ENCODE results near the gene EARS2.
"Not testable (repeated sequence)": the region's sequence is repeated elsewhere in the genome, so short reads cannot be mapped to it uniquely, and the experiment has no call there.

The EARS2 gene

DNA sequence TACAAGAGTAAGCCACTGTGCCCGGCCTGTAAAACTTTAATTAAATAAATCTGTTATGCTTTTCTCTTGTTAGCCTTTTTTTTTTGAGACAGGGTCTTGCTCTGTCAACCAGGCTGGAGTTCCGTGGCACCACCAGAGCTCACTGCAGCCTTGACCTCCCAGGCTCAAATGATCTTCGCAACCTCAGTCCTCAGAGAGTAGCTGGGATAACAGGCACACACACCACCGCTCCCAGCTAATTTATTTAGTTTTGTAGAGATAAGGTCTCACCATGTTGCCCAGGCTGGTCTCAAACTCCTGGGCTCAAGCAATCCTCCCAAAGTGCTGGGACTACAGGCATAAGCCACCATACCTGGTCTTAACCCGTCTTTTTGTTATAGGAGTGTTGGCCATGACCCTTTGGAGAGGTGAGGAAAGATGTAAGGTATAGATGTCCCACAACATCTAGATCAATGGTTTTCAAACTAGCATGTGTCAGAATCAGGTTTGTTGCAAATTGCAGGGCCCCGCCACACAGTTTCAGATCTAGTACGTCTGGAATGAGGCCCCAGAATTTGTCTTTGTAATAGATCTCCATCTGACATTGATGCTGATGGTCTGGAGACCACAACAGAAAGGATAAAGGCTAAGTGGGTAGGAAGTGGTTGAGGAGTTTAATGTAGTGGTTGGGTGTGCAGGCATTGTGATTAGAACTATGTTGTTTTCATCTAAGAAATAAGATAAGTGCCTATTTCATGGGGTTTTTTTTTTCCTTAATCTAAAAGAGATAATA lies 42.6 kb downstream of the EARS2 start:
- Histone ChIP-seq H3K27ac (ENCODE audit: low read length) (no peak overlapping the region), H3K9me3 (ENCODE audit: control insufficient read depth, insufficient read depth, low read length) (no peaks in the 10 kb centered on the region), H3K36me3 (ENCODE audit: control insufficient read depth, insufficient read depth, low read length) (peaks cover 5% of the 10 kb centered on the region; the same call in 1 of the 2 replicates), H3K4me1 (ENCODE audit: control insufficient read depth, insufficient read depth, low read length) (no peaks in the 10 kb centered on the region), H3K4me3 (ENCODE audit: low read length) (no peak overlapping the region), H3K27me3 (ENCODE audit: control insufficient read depth, insufficient read depth, low read length) (no peaks in the 10 kb centered on the region)
- WGBS (ENCODE audit: insufficient coverage, insufficient read length): no CpG with 5 or more reads among the region's 7 CpGs
- no peak for DNase-seq (ENCODE audit: low read depth, low spot score)

- no peak overlapping the region for H3K4me3 ChIP-seq (ENCODE audit: low read length)
- no peaks in the 10 kb centered on the region for H3K36me3 ChIP-seq (ENCODE audit: control insufficient read depth, insufficient read depth, low read length)
- H3K27ac ChIP-seq (ENCODE audit: low read length): no peak overlapping the region
- no CpG with 5 or more reads among the region's 4 CpGs for WGBS (ENCODE audit: insufficient coverage, insufficient read length)
- no peaks in the 10 kb centered on the region for H3K9me3 ChIP-seq (ENCODE audit: control insufficient read depth, insufficient read depth, low read length)
- no peaks in the 10 kb centered on the region for H3K27me3 ChIP-seq (ENCODE audit: control insufficient read depth, insufficient read depth, low read length)
- DNase-seq (ENCODE audit: low read depth, low spot score): no peak
- 0 out of 2 replicates have a peak, but pooled peaks cover 3% of the 10 kb centered on the region for H3K4me1 ChIP-seq (ENCODE audit: control insufficient read depth, insufficient read depth, low read length)
Measured at GRCh38 chr16:23512168-23512695, 44.9 kb downstream of the EARS2 start.

DNA sequence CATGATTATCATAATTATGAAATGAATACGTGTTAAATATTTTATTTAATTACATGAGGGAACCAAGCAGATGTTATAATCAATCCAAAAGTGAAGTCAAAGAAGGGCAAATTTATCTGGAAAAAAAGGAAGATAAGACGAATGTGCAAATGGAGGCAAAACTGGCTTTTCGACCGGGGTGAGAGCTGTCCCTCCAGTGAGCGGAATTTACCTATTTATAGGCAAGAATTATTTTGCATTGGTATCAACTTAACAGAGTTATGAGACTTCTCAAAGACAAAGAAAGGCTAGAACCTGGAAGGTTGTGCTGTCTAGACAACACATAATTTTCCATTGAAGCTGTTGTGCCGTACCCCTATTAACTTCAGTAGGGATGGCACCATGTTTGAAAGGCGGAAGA lies 45.4 kb downstream of the EARS2 start:
- no peak overlapping the region for H3K4me3 ChIP-seq (ENCODE audit: low read length)
- 0 out of 2 replicates have a peak, but pooled peaks cover 3% of the 10 kb centered on the region for H3K4me1 ChIP-seq (ENCODE audit: control insufficient read depth, insufficient read depth, low read length)
- WGBS (ENCODE audit: insufficient coverage, insufficient read length): no CpG with 5 or more reads among the region's 7 CpGs
- no peaks in the 10 kb centered on the region for H3K36me3 ChIP-seq (ENCODE audit: control insufficient read depth, insufficient read depth, low read length)
- H3K27ac ChIP-seq (ENCODE audit: low read length): no peak overlapping the region
- no peak for DNase-seq (ENCODE audit: low read depth, low spot score)
- no peaks in the 10 kb centered on the region for H3K9me3 ChIP-seq (ENCODE audit: control insufficient read depth, insufficient read depth, low read length)
- no peaks in the 10 kb centered on the region for H3K27me3 ChIP-seq (ENCODE audit: control insufficient read depth, insufficient read depth, low read length)

- H3K36me3 ChIP-seq (ENCODE audit: control insufficient read depth, insufficient read depth, low read length); H3K27ac ChIP-seq (ENCODE audit: low read length); DNase-seq (ENCODE audit: low read depth, low spot score); H3K9me3 ChIP-seq (ENCODE audit: control insufficient read depth, insufficient read depth, low read length); H3K4me1 ChIP-seq (ENCODE audit: control insufficient read depth, insufficient read depth, low read length); H3K27me3 ChIP-seq (ENCODE audit: control insufficient read depth, insufficient read depth, low read length): not testable (repeated sequence)
- peak overlapping the region; percentile 74; the same call in 1 of the 2 replicates for H3K4me3 ChIP-seq (ENCODE audit: low read length)
- WGBS (ENCODE audit: insufficient coverage, insufficient read length): no CpG with 5 or more reads among the region's 10 CpGs
Measured at GRCh38 chr16:23510915-23511270, 46.3 kb downstream of the EARS2 start.

DNA sequence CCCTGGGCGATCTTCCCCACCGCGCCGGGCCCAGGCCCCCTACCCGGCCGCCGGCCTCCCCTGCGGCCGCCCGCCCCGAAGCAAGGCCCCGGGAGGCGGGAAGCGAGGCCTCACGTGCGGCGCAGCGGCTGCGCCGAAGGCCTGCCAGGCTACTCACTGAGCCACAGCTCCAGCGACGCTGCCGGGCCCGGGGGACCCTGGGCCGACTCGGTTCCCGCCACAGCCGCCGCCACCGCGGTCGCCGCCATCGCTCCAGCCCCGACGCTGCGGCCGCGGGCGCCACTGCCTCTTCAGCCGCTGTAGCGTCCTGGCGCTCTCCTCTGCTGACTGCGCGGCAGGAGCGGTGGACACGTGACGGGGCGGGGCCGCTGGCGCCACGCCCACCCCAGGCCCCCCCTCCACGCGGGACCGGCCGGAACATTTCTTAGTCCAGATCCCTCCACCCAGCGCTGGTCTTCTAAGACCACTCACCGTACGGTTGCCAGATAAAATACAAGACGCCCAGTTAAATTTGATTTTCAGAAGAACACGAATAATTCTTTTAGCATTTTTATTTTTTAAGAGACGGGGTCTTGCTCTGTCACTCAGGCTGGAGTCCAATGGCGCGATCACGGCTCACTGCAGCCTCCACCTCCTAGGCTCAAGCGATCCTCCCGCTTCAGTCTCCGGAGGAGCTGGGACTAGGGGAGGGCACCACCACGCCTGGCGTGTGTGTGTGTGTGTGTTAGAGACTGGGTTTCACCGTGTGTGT lies 46.8 kb downstream of the EARS2 start, which contains the start of gene GGA2:
GGA2 (minus strand) TSS at position 331 of the 751 bp plus-strand sequence; CDS start at position 248, 83 bp downstream.
- no CpG with 5 or more reads among the region's 71 CpGs for WGBS (ENCODE audit: insufficient coverage, insufficient read length)
- DNase-seq (ENCODE audit: low read depth, low spot score): peak; percentile 37
- no peaks in the 10 kb centered on the region for H3K27me3 ChIP-seq (ENCODE audit: control insufficient read depth, insufficient read depth, low read length)
- H3K4me3 ChIP-seq (ENCODE audit: low read length): peak within 1 kb of the TSS; percentile 74; the same call in 1 of the 2 replicates
- H3K27ac ChIP-seq (ENCODE audit: low read length): no peak within 1 kb of the TSS
- peaks cover 5% of the 10 kb centered on the region; the same call in 1 of the 2 replicates for H3K4me1 ChIP-seq (ENCODE audit: control insufficient read depth, insufficient read depth, low read length)
- no peaks in the 10 kb centered on the region for H3K9me3 ChIP-seq (ENCODE audit: control insufficient read depth, insufficient read depth, low read length)
- H3K36me3 ChIP-seq (ENCODE audit: control insufficient read depth, insufficient read depth, low read length): 0 out of 2 replicates have a peak, but pooled peaks cover 2% of the 10 kb centered on the region

GRCh38 chr16:23509782-23510163 lies 47.4 kb downstream of the EARS2 start:
- no peaks in the 10 kb centered on the region for H3K9me3 ChIP-seq (ENCODE audit: control insufficient read depth, insufficient read depth, low read length)
- no peak overlapping the region for H3K27ac ChIP-seq (ENCODE audit: low read length)
- H3K27me3 ChIP-seq (ENCODE audit: control insufficient read depth, insufficient read depth, low read length): no peaks in the 10 kb centered on the region
- no CpG with 5 or more reads among the region's 17 CpGs for WGBS (ENCODE audit: insufficient coverage, insufficient read length)
- no peak for DNase-seq (ENCODE audit: low read depth, low spot score)
- H3K4me3 ChIP-seq (ENCODE audit: low read length): peak overlapping the region; percentile 74; the same call in 1 of the 2 replicates
- H3K36me3 ChIP-seq (ENCODE audit: control insufficient read depth, insufficient read depth, low read length): 0 out of 2 replicates have a peak, but pooled peaks cover 2% of the 10 kb centered on the region
- peaks cover 7% of the 10 kb centered on the region for H3K4me1 ChIP-seq (ENCODE audit: control insufficient read depth, insufficient read depth, low read length)

DNA sequence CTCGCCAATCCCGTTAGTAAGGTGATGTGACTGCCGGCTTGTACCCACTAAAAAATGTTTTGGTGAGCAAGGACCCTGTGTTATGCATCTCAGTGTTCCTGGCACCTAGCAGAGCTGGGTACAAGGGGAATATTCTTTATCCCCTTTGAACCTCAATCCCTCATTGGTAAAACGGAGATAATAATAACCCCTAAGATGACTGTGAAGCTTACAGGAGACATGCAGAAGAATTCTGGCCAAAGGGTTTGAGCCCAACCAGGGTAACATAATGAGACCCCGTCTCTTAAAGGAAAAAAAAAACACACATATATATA lies 47.8 kb downstream of the EARS2 start:
- Histone ChIP-seq H3K27me3 (ENCODE audit: control insufficient read depth, insufficient read depth, low read length) (no peaks in the 10 kb centered on the region), H3K36me3 (ENCODE audit: control insufficient read depth, insufficient read depth, low read length) (0 out of 2 replicates have a peak, but pooled peaks cover 2% of the 10 kb centered on the region), H3K9me3 (ENCODE audit: control insufficient read depth, insufficient read depth, low read length) (no peaks in the 10 kb centered on the region), H3K4me3 (ENCODE audit: low read length) (peak overlapping the region; percentile 74; the same call in 1 of the 2 replicates), H3K27ac (ENCODE audit: low read length) (no peak overlapping the region), H3K4me1 (ENCODE audit: control insufficient read depth, insufficient read depth, low read length) (peaks cover 7% of the 10 kb centered on the region)
- no CpG with 5 or more reads among the region's 5 CpGs for WGBS (ENCODE audit: insufficient coverage, insufficient read length)
- DNase-seq (ENCODE audit: low read depth, low spot score): no peak

- H3K4me1 ChIP-seq (ENCODE audit: control insufficient read depth, insufficient read depth, low read length): peaks cover 7% of the 10 kb centered on the region
Measured at GRCh38 chr16:23508589-23509440, 48.3 kb downstream of the EARS2 start.

DNA sequence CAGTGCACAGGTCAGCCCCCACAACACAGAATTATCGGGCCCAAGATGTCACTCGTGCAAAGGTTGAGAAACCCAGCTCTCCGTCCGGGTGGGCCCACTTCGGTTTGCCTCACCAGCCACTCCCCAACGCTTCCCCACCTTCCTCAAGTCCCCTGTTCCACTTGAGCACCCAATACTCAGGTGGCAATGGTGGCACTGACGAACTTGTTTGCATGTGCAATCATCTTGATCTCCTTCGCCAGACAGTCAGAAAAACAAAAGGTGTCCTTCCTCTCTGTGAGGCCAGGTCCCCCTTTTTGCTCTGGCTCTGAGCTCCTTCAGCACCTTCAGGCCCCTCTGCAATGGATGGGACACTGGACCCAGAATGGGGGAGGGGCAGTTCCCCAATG lies 50.5 kb downstream of the EARS2 start:
- no peak overlapping the region for H3K27ac ChIP-seq (ENCODE audit: low read length)
- DNase-seq (ENCODE audit: low read depth, low spot score): no peak
- H3K27me3 ChIP-seq (ENCODE audit: control insufficient read depth, insufficient read depth, low read length): no peaks in the 10 kb centered on the region
- H3K36me3 ChIP-seq (ENCODE audit: control insufficient read depth, insufficient read depth, low read length): 0 out of 2 replicates have a peak, but pooled peaks cover 2% of the 10 kb centered on the region
- WGBS (ENCODE audit: insufficient coverage, insufficient read length): no CpG with 5 or more reads among the region's 8 CpGs
- no peaks in the 10 kb centered on the region for H3K9me3 ChIP-seq (ENCODE audit: control insufficient read depth, insufficient read depth, low read length)
- no peak overlapping the region for H3K4me3 ChIP-seq (ENCODE audit: low read length)
- H3K4me1 ChIP-seq (ENCODE audit: control insufficient read depth, insufficient read depth, low read length): peaks cover 7% of the 10 kb centered on the region

More at GRCh38 chr16:23508589-23509440, 48.3 kb downstream of the EARS2 start:
- Histone ChIP-seq H3K4me3 (ENCODE audit: low read length) (peak overlapping the region; percentile 74; the same call in 1 of the 2 replicates), H3K27ac (ENCODE audit: low read length) (no peak overlapping the region), H3K9me3 (ENCODE audit: control insufficient read depth, insufficient read depth, low read length) (no peaks in the 10 kb centered on the region), H3K27me3 (ENCODE audit: control insufficient read depth, insufficient read depth, low read length) (no peaks in the 10 kb centered on the region), H3K36me3 (ENCODE audit: control insufficient read depth, insufficient read depth, low read length) (0 out of 2 replicates have a peak, but pooled peaks cover 2% of the 10 kb centered on the region)
- DNase-seq (ENCODE audit: low read depth, low spot score): no peak
- no CpG with 5 or more reads among the region's 28 CpGs for WGBS (ENCODE audit: insufficient coverage, insufficient read length)
